ENCODE data around the gene IL3RA. TPM values are rescaled to one million over a fixed set of nuclear protein-coding genes. Genes with fewer than 3 reads are reported as not detected.
"Not testable (repeated sequence)": the region's sequence is repeated elsewhere in the genome, so short reads cannot be mapped to it uniquely, and the experiment has no call there.

Gene IL3RA
- total RNA-seq, 1 donor from 2014 or later, result 6.8 TPM

- Mint-ChIP-seq H3K4me1 (ENCODE audit: low read depth) (peaks cover 5% of the 10 kb centered on the region), H3K36me3 (ENCODE audit: low read depth) (peaks cover 68% of the 10 kb centered on the region), H3K27me3 (ENCODE audit: low read depth) (no peaks in the 10 kb centered on the region), H3K4me3 (ENCODE audit: low read depth) (no peak overlapping the region), H3K27ac (no peak overlapping the region), H3K9me3 (peaks cover 19% of the 10 kb centered on the region)
- DNase-seq (ENCODE audit: low spot score), result no peak
- intact Hi-C loops (cut with micrococcal nuclease), result no loop called here
Measured at GRCh38 chrX:1341545-1342184, 5.1 kb downstream of the IL3RA start.

GRCh38 chrX:1349606-1350005 is 13.0 kb downstream of the IL3RA start:
- H3K36me3 Mint-ChIP-seq (ENCODE audit: low read depth), result peaks cover 32% of the 10 kb centered on the region
- H3K27ac Mint-ChIP-seq; H3K9me3 Mint-ChIP-seq; H3K27me3 Mint-ChIP-seq (ENCODE audit: low read depth); intact Hi-C loops (cut with micrococcal nuclease); H3K4me1 Mint-ChIP-seq (ENCODE audit: low read depth); H3K4me3 Mint-ChIP-seq (ENCODE audit: low read depth); DNase-seq (ENCODE audit: low spot score): not testable (repeated sequence)

- H3K9me3 Mint-ChIP-seq, result no peaks in the 10 kb centered on the region
- DNase-seq (ENCODE audit: low spot score), result no peak
- H3K4me3 Mint-ChIP-seq (ENCODE audit: low read depth), result no peak overlapping the region
- intact Hi-C loops (cut with micrococcal nuclease), result no loop called here
- H3K36me3 Mint-ChIP-seq (ENCODE audit: low read depth), result peaks cover 28% of the 10 kb centered on the region
- peaks cover 3% of the 10 kb centered on the region for H3K4me1 Mint-ChIP-seq (ENCODE audit: low read depth)
- no peak overlapping the region for H3K27ac Mint-ChIP-seq
- H3K27me3 Mint-ChIP-seq (ENCODE audit: low read depth), result no peaks in the 10 kb centered on the region
Measured at GRCh38 chrX:1351981-1352714, 15.6 kb downstream of the IL3RA start.

- peak overlapping the region; percentile 62 for H3K27ac Mint-ChIP-seq
- H3K4me3 Mint-ChIP-seq (ENCODE audit: low read depth), result no peak overlapping the region
- H3K27me3 Mint-ChIP-seq (ENCODE audit: low read depth), result no peaks in the 10 kb centered on the region
- no peak for DNase-seq (ENCODE audit: low spot score)
- intact Hi-C loops (cut with micrococcal nuclease), result no loop called here
- H3K36me3 Mint-ChIP-seq (ENCODE audit: low read depth), result peaks cover 42% of the 10 kb centered on the region
- H3K4me1 Mint-ChIP-seq (ENCODE audit: low read depth), result peaks cover 3% of the 10 kb centered on the region
- peaks cover 5% of the 10 kb centered on the region for H3K9me3 Mint-ChIP-seq
Measured at GRCh38 chrX:1354036-1355019, 17.7 kb downstream of the IL3RA start.

GRCh38 chrX:1355131-1356046 is 18.8 kb downstream of the IL3RA start:
- H3K27me3 Mint-ChIP-seq (ENCODE audit: low read depth), result no peaks in the 10 kb centered on the region
- peaks cover 3% of the 10 kb centered on the region for H3K4me1 Mint-ChIP-seq (ENCODE audit: low read depth)
- peaks cover 9% of the 10 kb centered on the region for H3K9me3 Mint-ChIP-seq
- H3K36me3 Mint-ChIP-seq (ENCODE audit: low read depth), result peaks cover 53% of the 10 kb centered on the region
- intact Hi-C loops (cut with micrococcal nuclease), result no loop called here
- no peak for DNase-seq (ENCODE audit: low spot score)
- peak overlapping the region; percentile 53 for H3K27ac Mint-ChIP-seq
- no peak overlapping the region for H3K4me3 Mint-ChIP-seq (ENCODE audit: low read depth)

GRCh38 chrX:1357993-1358392 is 21.4 kb downstream of the IL3RA start:
- peaks cover 3% of the 10 kb centered on the region for H3K4me1 Mint-ChIP-seq (ENCODE audit: low read depth)
- intact Hi-C loops (cut with micrococcal nuclease), result no loop called here
- no peak overlapping the region for H3K27ac Mint-ChIP-seq
- H3K4me3 Mint-ChIP-seq (ENCODE audit: low read depth), result no peak overlapping the region
- peaks cover 59% of the 10 kb centered on the region for H3K36me3 Mint-ChIP-seq (ENCODE audit: low read depth)
- DNase-seq (ENCODE audit: low spot score), result no peak
- H3K9me3 Mint-ChIP-seq, result peaks cover 9% of the 10 kb centered on the region
- H3K27me3 Mint-ChIP-seq (ENCODE audit: low read depth), result no peaks in the 10 kb centered on the region

- intact Hi-C loops (cut with micrococcal nuclease), result no loop called here
- H3K27me3 Mint-ChIP-seq (ENCODE audit: low read depth), result no peaks in the 10 kb centered on the region
- peaks cover 3% of the 10 kb centered on the region for H3K4me1 Mint-ChIP-seq (ENCODE audit: low read depth)
- peaks cover 60% of the 10 kb centered on the region for H3K36me3 Mint-ChIP-seq (ENCODE audit: low read depth)
- H3K27ac Mint-ChIP-seq, result no peak overlapping the region
- no peak overlapping the region for H3K4me3 Mint-ChIP-seq (ENCODE audit: low read depth)
- H3K9me3 Mint-ChIP-seq, result peaks cover 9% of the 10 kb centered on the region
- no peak for DNase-seq (ENCODE audit: low spot score)
Measured at GRCh38 chrX:1358793-1359476, 22.4 kb downstream of the IL3RA start.

GRCh38 chrX:1359477-1359873 is 22.9 kb downstream of the IL3RA start:
- Mint-ChIP-seq H3K9me3 (peaks cover 9% of the 10 kb centered on the region), H3K27ac (no peak overlapping the region), H3K4me3 (ENCODE audit: low read depth) (no peak overlapping the region), H3K36me3 (ENCODE audit: low read depth) (peaks cover 60% of the 10 kb centered on the region), H3K4me1 (ENCODE audit: low read depth) (no peaks in the 10 kb centered on the region), H3K27me3 (ENCODE audit: low read depth) (no peaks in the 10 kb centered on the region)
- intact Hi-C loops (cut with micrococcal nuclease), result no loop called here
- DNase-seq (ENCODE audit: low spot score), result no peak

- H3K4me3 Mint-ChIP-seq (ENCODE audit: low read depth), result no peak overlapping the region
- H3K27ac Mint-ChIP-seq, result no peak overlapping the region
- DNase-seq (ENCODE audit: low spot score), result no peak
- peaks cover 9% of the 10 kb centered on the region for H3K9me3 Mint-ChIP-seq
- H3K27me3 Mint-ChIP-seq (ENCODE audit: low read depth), result no peaks in the 10 kb centered on the region
- no peaks in the 10 kb centered on the region for H3K4me1 Mint-ChIP-seq (ENCODE audit: low read depth)
- peaks cover 65% of the 10 kb centered on the region for H3K36me3 Mint-ChIP-seq (ENCODE audit: low read depth)
- intact Hi-C loops (cut with micrococcal nuclease), result no loop called here
Measured at GRCh38 chrX:1360171-1360570, 23.6 kb downstream of the IL3RA start.

GRCh38 chrX:1361275-1361674 is 24.7 kb downstream of the IL3RA start:
- peaks cover 9% of the 10 kb centered on the region for H3K9me3 Mint-ChIP-seq
- intact Hi-C loops (cut with micrococcal nuclease), result no loop called here
- no peaks in the 10 kb centered on the region for H3K27me3 Mint-ChIP-seq (ENCODE audit: low read depth)
- H3K36me3 Mint-ChIP-seq (ENCODE audit: low read depth), result peaks cover 56% of the 10 kb centered on the region
- H3K4me1 Mint-ChIP-seq (ENCODE audit: low read depth), result no peaks in the 10 kb centered on the region
- H3K4me3 Mint-ChIP-seq (ENCODE audit: low read depth), result no peak overlapping the region
- DNase-seq (ENCODE audit: low spot score), result no peak
- no peak overlapping the region for H3K27ac Mint-ChIP-seq

GRCh38 chrX:1361910-1362309 is 25.3 kb downstream of the IL3RA start:
- intact Hi-C loops (cut with micrococcal nuclease), result no loop called here
- H3K4me1 Mint-ChIP-seq (ENCODE audit: low read depth), result no peaks in the 10 kb centered on the region
- no peak for DNase-seq (ENCODE audit: low spot score)
- H3K36me3 Mint-ChIP-seq (ENCODE audit: low read depth), result peaks cover 55% of the 10 kb centered on the region
- H3K27me3 Mint-ChIP-seq (ENCODE audit: low read depth), result no peaks in the 10 kb centered on the region
- no peak overlapping the region for H3K4me3 Mint-ChIP-seq (ENCODE audit: low read depth)
- peaks cover 9% of the 10 kb centered on the region for H3K9me3 Mint-ChIP-seq
- no peak overlapping the region for H3K27ac Mint-ChIP-seq

All from activated T-helper 2 cell treated with anti-CD3 and anti-CD28 coated beads, Interferon-gamma antibody, Interleukin-2, Interleukin-4, amounts not matched to agents 10 μg/mL and 5 μg/mL and 100 μg/mL, durations not matched to agents 14 hours and 24 hours and 36 hours (primary cell).